LNCAP (cell line): ENCODE measurements around the gene SPATA6L.

ENCODE experiments used
- CTCF ChIP-seq: fragments of 450-650 bp; IDR thresholded peaks from 2 replicates; pipeline ENCODE4 v1.5.1; 2017; ENCODE audit warnings: mild to moderate bottlenecking

Gene SPATA6L

GRCh38 chr9:4620057-4620765 lies 46.1 kb downstream of the SPATA6L start:
- TF ChIP-seq CTCF, result no peak

GRCh38 chr9:4618700-4619099 lies 47.6 kb downstream of the SPATA6L start:
- TF ChIP-seq CTCF, result no peak

GRCh38 chr9:4617752-4618151 lies 48.5 kb downstream of the SPATA6L start:
- TF ChIP-seq CTCF, result no peak

GRCh38 chr9:4615778-4616177 lies 50.5 kb downstream of the SPATA6L start:
- TF ChIP-seq CTCF, result no peak

- TF ChIP-seq CTCF, result no peak
These were observed 51.0 kb downstream of the SPATA6L start for GRCh38 chr9:4615251-4615650.

- no peak for TF ChIP-seq CTCF
These were observed 51.7 kb downstream of the SPATA6L start for GRCh38 chr9:4614627-4615026.

GRCh38 chr9:4604678-4605095 lies 61.6 kb downstream of the SPATA6L start:
- peak; percentile 81 for TF ChIP-seq CTCF

GRCh38 chr9:4603830-4604229 lies 62.5 kb downstream of the SPATA6L start:
- TF ChIP-seq CTCF, result no peak
